ENCODE results near the gene C16orf96.

The C16orf96 gene

GRCh38 chr16:4615384-4616046, 59.4 kb downstream of the C16orf96 start:
- H3K4me3 ChIP-seq (ENCODE audit: low read depth, low read length), result peak overlapping the region; percentile 91

DNA sequence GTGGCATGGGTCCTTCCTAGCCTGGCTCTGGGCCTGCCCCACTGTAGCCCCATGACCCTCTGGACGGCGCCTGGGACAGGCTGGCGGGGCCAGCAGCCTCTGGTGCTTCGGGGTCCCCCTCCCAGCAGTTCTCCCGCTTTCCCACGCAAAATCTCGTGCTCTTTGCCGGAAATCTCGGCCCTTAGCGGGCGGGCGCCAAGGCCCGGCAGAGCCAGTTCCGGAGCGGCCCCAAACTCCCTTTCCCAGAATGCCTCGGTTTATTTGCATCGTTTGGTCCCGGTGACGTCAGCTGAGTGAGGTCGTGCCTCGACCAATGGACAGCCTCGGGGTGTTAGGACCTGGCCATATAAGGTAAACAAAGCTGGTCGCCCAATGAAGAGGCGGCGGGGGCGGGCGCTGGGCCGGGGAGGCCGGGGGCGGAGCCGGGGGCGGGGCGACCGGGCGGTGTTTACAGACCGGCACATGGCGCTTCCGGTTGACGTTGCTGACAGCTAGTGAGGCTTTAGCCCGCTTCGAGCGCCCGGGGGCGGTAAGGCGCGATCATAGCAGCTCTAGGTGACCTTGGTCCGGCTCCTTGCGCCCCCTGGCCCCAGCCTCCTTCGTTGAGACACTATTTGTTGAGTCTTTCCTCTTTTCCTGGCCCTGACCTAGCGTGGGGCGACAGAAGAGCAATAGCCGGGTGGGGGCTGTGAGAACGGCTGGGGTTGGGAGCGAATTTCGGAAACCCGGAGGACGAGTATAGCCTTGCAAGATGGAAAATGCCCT, 60.1 kb downstream of the C16orf96 start:
- H3K4me3 ChIP-seq (ENCODE audit: low read depth, low read length), result peak overlapping the region; percentile 13

DNA sequence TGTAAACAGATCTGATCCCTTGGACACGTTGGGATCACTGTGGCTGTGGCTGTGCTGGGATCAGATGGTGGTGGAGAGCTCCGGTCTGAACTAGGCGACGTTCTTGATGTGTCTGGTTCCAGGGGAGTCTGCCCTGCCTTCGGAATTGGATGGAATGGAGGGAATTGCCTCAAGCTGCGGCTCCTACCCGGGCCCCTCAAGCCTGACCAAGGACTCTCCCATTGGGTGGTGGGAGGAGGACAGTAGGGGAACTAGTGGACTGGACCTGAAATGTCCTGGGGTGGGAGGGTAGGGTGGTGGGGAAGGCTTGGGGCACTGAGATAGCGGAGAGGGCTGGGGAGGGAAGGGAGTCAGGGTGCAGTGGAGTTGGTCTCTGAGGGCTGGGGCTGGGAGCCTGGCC, 61.7 kb downstream of the C16orf96 start:
- no peak overlapping the region for H3K4me3 ChIP-seq (ENCODE audit: low read depth, low read length)

GRCh38 chr16:4618645-4619418, 62.7 kb downstream of the C16orf96 start:
- H3K4me3 ChIP-seq (ENCODE audit: low read depth, low read length), result no peak overlapping the region

DNA sequence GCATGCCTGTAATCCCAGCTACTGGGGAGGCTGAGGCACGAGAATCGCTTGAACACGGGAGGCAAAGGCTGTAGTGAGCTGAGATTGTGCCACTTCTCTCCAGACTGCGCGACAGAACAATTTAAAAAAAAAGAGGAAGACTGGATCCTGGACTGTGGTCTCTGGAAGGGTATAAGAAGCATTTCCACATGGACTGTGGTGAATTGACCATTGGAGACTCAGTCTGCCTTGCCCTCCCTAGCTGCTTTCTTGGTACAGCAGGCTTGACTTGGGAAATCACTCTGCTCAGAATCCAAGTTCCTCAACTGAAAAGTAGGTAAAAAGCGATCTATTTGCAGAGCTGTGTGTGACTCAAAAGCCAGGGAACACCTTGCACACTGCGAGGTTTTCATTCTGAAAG, 67.5 kb downstream of the C16orf96 start:
- no peak overlapping the region for H3K4me3 ChIP-seq (ENCODE audit: low read depth, low read length)

DNA sequence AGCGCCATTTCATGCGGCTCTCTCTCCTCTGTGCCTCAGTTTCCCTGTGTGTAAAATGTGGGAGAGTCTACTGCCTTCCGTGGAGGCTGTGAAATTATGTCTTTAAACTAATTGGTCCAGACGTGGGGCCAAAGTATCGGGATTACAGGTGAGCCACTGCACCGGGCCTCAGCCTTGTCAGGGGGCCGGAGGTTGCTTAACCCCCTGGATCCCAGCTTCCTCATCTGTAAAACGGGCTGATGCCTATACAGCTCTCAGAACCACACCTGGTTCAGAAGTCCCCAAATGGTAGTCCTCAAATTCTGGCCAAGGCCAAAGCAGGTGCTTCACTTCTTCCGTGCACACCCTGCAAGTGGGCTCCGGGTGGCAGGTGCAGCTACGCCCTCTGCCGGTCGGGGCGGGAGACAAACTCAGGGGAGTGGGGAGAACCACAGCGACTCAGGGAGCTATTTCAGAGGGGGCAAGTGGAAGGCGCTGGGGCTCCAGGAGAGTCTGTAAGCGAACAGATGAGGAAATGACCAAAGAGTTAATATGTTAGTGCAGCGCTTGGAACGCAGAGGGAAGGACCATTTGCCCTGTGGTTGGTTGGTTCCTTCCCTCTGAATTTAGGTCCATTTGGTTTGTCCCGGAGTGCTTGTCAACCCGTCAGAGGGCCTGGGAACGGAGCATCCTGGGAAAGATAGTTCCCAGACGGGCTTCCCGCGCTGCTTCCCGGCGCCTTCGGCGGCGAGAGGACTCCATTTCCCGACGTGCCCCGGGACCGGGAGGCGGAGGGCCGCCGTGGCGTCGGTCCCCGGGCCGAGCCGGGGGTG, 68.1 kb downstream of the C16orf96 start, which contains the start of gene MGRN1:
Gene MGRN1, plus strand, starts transcription at position 812 of the 812 bp plus-strand sequence. CDS start 135 bp downstream, outside the sequence.
- H3K4me3 ChIP-seq (ENCODE audit: low read depth, low read length), result peak within 1 kb of the TSS; percentile 82

DNA sequence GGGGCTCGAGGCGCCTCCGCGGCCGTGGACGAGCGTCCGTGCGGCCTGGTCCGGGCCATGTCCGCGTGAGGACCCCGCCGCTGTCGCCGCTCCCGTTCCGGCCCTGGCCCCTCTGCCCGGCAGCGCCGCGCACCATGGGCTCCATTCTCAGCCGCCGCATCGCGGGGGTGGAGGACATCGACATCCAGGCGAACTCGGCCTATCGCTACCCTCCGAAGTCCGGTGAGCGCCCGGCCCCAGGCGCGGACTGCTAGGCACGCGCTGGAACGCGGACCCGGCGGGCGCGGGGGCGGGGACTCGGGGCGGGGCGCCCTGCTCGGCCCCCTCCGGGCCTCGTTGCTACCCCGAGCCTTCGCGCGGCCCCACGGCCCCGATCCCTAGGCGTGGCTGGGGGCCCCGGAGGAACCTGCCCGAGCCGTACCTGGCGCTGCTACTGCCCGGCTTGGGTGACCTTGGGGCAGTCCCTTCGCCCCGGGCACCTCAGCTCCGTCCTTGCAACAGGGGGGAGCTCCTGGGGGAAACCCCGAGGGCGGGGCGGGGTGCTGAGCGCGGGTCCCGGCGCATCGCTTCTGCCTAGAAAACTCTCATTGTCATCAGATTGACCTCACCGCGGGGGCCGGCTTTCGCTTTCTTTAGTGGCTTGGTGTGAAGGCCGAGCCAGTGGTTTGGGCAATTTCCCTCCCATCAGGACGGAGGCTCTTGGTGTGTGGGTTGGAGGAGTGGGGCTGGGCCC, 68.9 kb downstream of the C16orf96 start:
- H3K4me3 ChIP-seq (ENCODE audit: low read depth, low read length), result peak overlapping the region; percentile 82

DNA sequence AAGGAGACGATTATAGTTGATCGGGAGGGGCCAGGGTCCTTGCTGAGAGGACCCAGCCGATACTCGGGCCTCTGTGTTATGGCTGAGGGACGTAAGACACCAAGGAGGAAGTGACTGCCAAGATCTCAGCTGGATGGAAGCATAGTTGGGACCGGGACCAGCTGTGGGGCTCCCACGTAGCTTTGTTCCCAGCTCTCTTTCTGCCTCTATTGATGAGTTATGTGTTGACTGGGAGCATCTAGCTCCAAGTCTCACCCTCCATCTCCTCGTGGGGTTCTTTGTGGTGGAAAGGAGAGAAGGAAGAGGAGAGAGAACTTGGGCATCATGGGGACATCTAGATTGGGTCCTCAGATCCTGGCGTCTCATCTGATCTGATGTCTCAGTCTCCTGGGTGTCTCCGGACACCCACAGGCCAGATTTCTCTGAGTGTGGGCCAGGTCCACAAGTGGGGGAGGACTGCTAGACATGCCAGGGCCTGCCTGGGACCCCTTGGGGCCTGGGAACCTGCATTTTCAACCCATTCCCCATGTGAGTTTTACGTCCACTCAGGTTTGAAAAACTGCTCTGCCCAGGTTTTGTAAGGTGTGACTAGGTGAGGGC, 69.5 kb downstream of the C16orf96 start:
- H3K4me3 ChIP-seq (ENCODE audit: low read depth, low read length), result peak overlapping the region; percentile 82

GRCh38 chr16:4626396-4626795, 70.3 kb downstream of the C16orf96 start:
- H3K4me3 ChIP-seq (ENCODE audit: low read depth, low read length), result no peak overlapping the region

DNA sequence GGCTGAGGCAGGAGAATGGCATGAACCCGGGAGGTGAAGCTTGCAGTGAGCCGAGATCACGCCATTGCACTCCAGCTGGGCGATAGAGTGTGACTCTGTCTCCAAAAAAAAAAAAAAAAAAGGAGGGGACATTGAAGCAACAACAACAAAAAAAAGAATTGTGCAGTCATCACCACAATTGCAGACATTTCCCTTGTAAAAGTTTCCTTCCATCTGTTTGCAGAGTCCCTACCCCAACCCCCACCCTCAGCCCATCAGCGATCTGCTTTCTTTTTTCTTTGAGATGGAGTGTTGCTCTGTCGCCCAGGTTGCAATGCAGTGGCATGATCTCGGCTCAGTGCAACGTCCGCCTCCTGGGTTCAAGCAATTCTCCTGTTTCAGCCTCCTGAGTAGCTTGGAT, 72.1 kb downstream of the C16orf96 start:
- no peak overlapping the region for H3K4me3 ChIP-seq (ENCODE audit: low read depth, low read length)

- no peak overlapping the region for H3K4me3 ChIP-seq (ENCODE audit: low read depth, low read length)
Observed at GRCh38 chr16:4631444-4631843, 75.3 kb downstream of the C16orf96 start.

DNA sequence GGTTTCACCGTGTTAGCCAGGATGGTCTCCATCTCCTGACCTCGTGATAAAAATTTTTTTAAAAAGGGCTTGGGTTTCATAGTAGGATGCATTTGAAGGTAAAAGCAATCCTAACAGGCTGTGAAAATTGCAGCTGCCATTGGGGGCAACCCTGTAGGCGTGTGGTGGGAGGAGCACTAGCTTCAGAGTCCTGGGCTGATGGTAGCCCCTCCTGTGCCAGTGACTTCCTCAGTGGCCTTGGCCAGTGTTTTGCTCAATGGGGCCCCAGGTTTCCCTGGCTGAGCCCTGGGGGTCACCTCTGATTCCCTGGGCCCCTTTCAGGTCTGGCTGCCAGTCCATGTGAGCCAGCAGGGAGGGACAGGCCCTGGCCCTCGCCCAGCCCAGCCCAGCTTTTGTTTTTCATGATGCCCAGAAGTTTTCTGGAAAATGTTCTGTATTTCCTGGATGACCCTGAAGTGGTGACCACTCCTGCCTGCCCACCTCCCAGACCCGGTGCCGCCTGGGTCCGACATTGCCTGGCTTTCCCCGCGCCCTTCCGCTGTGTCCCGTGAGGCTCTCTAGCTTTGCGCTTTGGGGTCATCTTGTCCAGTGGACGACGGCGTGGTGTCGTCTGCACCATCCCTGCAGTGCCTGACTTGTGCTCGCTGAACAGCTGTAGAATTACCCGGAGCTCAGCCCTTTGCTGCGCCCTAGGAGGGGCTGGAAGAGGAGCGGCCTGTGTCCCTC, 77.9 kb downstream of the C16orf96 start:
- no peak overlapping the region for H3K4me3 ChIP-seq (ENCODE audit: low read depth, low read length)

GRCh38 chr16:4634768-4635167, 78.6 kb downstream of the C16orf96 start:
- H3K4me3 ChIP-seq (ENCODE audit: low read depth, low read length), result no peak overlapping the region

- H3K4me3 ChIP-seq (ENCODE audit: low read depth, low read length), result no peak overlapping the region
Observed at GRCh38 chr16:4636196-4636595, 80.1 kb downstream of the C16orf96 start.

- H3K4me3 ChIP-seq (ENCODE audit: low read depth, low read length), result no peak overlapping the region
Observed at GRCh38 chr16:4637501-4638166, 81.5 kb downstream of the C16orf96 start.

GRCh38 chr16:4639899-4640509, 83.9 kb downstream of the C16orf96 start:
- H3K4me3 ChIP-seq (ENCODE audit: low read depth, low read length), result no peak overlapping the region

DNA sequence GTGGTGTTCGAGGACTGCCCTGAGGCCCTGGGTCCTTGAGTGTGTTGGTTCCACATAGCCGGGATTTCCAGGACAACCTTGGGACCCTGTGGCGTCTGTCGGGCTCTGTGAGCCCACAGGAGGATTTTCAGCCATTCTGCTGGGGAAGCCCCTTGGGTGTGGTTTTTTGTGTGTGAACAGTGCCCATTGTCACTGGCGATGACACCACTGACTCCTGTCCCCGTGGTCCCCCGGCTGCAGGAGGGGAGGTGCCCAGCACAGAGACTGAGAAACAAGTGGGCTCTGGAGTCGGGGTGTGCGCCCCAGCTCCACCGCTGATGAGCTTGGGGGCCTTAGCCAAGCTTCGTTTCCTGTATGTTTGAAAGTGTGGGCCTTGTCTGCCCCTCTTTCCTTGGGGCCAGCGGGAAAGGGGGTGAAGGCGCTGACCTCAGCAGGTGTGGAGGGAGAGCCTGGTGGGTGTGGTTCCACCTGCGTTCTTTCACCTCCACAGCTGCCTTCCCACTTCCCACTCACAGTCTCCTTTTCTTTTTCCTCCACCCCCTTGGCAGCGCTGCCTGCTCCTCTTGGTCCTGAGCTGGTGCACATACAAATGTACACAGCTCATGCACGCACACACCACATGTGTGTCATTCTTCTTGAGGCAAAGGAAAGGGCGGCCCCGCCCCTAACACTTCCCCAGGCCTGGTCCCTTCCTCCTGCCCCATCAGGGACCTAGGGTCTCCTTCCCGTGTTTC, 84.6 kb downstream of the C16orf96 start:
- H3K4me3 ChIP-seq (ENCODE audit: low read depth, low read length), result no peak overlapping the region

Data from iPS-11a (cell line).